ENCODE measurements around the gene PTRH1. TPM values are rescaled to one million over a fixed set of nuclear protein-coding genes. Genes with fewer than 3 reads are reported as not detected.

Gene PTRH1
- total RNA-seq, 1 donor from 2014 or later, result 13.9 TPM

DNA sequence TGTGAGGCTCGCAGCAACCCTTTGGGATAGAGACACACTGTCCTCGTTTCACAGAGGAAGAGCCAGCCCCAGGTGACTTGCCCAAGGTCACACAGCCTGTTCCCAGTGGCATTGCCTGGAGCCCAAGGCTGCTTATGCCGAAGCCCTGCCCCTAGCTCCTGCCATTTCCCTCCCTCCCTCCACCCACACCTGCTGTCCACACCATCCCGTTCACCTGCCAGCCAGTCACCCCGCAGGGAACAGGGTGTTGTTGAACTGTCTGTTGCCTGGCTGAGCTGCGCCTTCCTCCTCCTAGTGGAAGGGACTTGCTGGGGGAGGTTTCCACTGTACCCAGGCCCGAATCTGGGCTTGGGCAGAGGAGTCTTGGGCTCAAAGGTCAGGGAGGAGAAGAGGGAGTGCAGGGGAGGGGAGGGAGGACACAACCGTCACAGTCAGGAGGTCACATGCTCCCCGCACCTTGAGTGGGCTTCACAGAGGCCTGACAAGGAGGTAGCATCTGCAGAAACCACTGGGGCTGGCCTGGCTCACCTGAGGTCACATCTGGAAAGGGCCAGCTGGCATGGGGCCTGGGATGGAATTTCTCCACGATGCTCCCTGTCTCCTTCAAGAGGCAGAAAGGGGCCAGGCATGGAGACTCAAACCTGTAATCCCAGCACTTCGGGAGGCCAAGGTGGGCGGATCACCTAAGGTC lies 6.7 kb upstream of the PTRH1 start:
- TF ChIP-seq, protein P1, sequence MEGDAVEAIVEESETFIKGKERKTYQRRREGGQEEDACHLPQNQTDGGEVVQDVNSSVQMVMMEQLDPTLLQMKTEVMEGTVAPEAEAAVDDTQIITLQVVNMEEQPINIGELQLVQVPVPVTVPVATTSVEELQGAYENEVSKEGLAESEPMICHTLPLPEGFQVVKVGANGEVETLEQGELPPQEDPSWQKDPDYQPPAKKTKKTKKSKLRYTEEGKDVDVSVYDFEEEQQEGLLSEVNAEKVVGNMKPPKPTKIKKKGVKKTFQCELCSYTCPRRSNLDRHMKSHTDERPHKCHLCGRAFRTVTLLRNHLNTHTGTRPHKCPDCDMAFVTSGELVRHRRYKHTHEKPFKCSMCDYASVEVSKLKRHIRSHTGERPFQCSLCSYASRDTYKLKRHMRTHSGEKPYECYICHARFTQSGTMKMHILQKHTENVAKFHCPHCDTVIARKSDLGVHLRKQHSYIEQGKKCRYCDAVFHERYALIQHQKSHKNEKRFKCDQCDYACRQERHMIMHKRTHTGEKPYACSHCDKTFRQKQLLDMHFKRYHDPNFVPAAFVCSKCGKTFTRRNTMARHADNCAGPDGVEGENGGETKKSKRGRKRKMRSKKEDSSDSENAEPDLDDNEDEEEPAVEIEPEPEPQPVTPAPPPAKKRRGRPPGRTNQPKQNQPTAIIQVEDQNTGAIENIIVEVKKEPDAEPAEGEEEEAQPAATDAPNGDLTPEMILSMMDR (IDR thresholded peaks at IDR 0.05; ENCODE audit: borderline replicate concordance), result no peak
- Histone ChIP-seq H3K27me3 (ENCODE audit: low read depth) (no peaks in the 10 kb centered on the region), H3K36me3 (no peaks in the 10 kb centered on the region), H3K27ac (replicated peaks) (no peak overlapping the region), H3K4me3 (no peak overlapping the region), H3K9me3 (replicated peaks) (no peaks in the 10 kb centered on the region), H3K4me1 (peaks cover 23% of the 10 kb centered on the region)
- DNase-seq, result no peak
- intact Hi-C loops (cut with micrococcal nuclease), result no loop called here

DNA sequence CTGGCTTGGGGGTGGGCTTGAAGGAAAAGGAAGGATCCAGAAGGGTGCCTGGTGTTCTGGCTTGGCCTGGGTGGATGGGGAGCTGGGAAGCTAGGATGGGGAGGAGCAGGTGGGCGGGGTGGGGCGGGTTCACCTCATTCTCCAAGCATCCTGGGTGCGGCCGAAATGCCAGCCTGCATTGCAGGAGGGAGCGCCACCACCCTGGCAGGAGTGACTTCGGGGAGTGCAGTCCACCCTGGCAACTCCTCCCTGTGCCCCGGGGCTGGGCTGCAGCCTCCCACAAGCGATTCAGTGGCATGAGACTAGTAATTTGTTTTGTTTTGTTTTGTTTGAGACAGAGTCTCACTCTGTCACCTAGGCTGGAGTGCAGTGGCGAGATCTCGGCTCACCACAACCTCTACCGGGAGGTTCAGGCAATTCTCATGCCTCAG lies 5.9 kb upstream of the PTRH1 start:
- Histone ChIP-seq H3K9me3 (replicated peaks) (no peaks in the 10 kb centered on the region), H3K4me3 (no peak overlapping the region), H3K4me1 (peaks cover 27% of the 10 kb centered on the region), H3K27me3 (ENCODE audit: low read depth) (no peaks in the 10 kb centered on the region), H3K27ac (replicated peaks) (no peak overlapping the region), H3K36me3 (no peaks in the 10 kb centered on the region)
- intact Hi-C loops (cut with micrococcal nuclease), result no loop called here
- TF ChIP-seq, protein P1 (IDR thresholded peaks at IDR 0.05; ENCODE audit: borderline replicate concordance), result no peak
- DNase-seq, result no peak

GRCh38 chr9:127720865-127721227 lies 5.4 kb upstream of the PTRH1 start:
- H3K36me3 ChIP-seq, result no peaks in the 10 kb centered on the region
- TF ChIP-seq, protein P1 (IDR thresholded peaks at IDR 0.05; ENCODE audit: borderline replicate concordance), result no peak
- no peaks in the 10 kb centered on the region for H3K27me3 ChIP-seq (ENCODE audit: low read depth)
- no peak overlapping the region for H3K27ac ChIP-seq (replicated peaks)
- H3K9me3 ChIP-seq (replicated peaks), result no peaks in the 10 kb centered on the region
- no peak for DNase-seq
- no peak overlapping the region for H3K4me3 ChIP-seq
- intact Hi-C loops (cut with micrococcal nuclease), result no loop called here
- H3K4me1 ChIP-seq, result peaks cover 32% of the 10 kb centered on the region

DNA sequence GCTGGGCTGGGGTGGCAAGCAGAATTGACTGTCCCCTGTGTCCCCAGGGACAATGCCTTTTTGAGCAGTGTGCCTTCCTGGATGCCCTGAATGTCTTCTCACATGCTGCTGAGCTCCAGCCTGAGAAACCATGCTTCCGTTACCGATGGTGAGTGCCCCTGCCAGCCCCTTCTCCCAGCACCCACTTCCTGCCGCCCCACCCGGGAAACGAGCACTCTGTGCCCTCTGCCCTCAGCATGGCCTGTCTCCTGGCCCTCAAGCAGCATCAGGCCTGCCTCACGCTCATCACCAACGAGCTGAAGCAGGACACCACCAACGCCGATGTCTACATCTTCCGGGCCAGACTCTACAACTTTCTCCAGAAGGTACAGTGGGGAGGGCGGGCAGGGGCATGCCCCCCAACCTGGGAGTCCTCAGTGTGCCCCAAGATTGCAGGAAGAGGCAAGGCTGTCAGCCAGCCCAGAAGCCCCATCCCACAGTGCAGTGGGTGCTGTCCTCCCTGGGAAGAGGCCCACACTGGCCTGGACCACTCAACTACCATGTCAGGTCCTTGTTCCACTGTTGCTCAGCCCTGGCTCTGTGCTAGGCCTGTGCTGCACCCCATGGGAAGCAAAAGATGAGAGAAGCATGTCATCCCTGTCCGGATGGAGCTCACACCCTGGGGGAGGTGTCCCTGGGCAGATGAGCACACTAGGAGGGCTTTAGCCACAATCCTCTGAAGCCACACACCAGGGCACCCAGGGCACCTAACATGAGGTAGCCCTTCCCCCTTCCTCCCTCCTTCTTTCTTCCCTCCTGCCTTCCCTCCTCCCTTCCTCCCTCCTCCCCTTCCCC lies 4.8 kb upstream of the PTRH1 start:
- no peak for DNase-seq
- Histone ChIP-seq H3K9me3 (replicated peaks) (no peaks in the 10 kb centered on the region), H3K4me1 (peaks cover 34% of the 10 kb centered on the region), H3K4me3 (no peak overlapping the region), H3K27ac (replicated peaks) (no peak overlapping the region), H3K27me3 (ENCODE audit: low read depth) (no peaks in the 10 kb centered on the region), H3K36me3 (no peaks in the 10 kb centered on the region)
- intact Hi-C loops (cut with micrococcal nuclease), result no loop called here
- TF ChIP-seq, protein P1 (IDR thresholded peaks at IDR 0.05; ENCODE audit: borderline replicate concordance), result no peak

- intact Hi-C loops (cut with micrococcal nuclease), result no loop called here
- Histone ChIP-seq H3K4me1 (peaks cover 37% of the 10 kb centered on the region), H3K36me3 (no peaks in the 10 kb centered on the region), H3K27ac (replicated peaks) (no peak overlapping the region), H3K9me3 (replicated peaks) (no peaks in the 10 kb centered on the region), H3K27me3 (ENCODE audit: low read depth) (no peaks in the 10 kb centered on the region), H3K4me3 (no peak overlapping the region)
- no peak for DNase-seq
- TF ChIP-seq, protein P1 (IDR thresholded peaks at IDR 0.05; ENCODE audit: borderline replicate concordance), result no peak
Observed at GRCh38 chr9:127717766-127718165, 2.3 kb upstream of the PTRH1 start.

Data from left ventricle myocardium inferior (tissue), 1 donor.